Kidney epithelial cell (primary cell): ENCODE data around the gene LONP1. TPM values are rescaled to one million over a fixed set of nuclear protein-coding genes. Genes with fewer than 3 reads are reported as not detected.

Experiments used
- DNase-seq: peaks from one replicate; pipeline ENCODE4 v3.0.0-alpha.2; 2010; ENCODE audit warnings: low read depth
- H3K27me3 ChIP-seq: 2 replicates; pipeline ENCODE4 v1.6.0; 2011; ENCODE audit warnings: low read length; ENCODE audit not compliant: control insufficient read depth, insufficient read depth
- H3K36me3 ChIP-seq: 2 replicates; pipeline ENCODE4 v1.5.1; 2011; ENCODE audit warnings: low read length; ENCODE audit not compliant: control insufficient read depth, insufficient read depth
- H3K4me3 ChIP-seq: 2 replicates; pipeline ENCODE4 v1.5.1; 2011; ENCODE audit warnings: low read depth, mild to moderate bottlenecking, control low read depth, low read length
- total RNA-seq: library from RNA; depleted of rRNA; stranded (reverse); fragments of >200 nt; gene quantifications from 2 replicates; pipeline ENCODE4 v1.2.3, GENCODE V29; 2015
- TF ChIP-seq, protein P1 (sequence below): IDR thresholded peaks from 2 replicates; pipeline ENCODE4 v1.5.1; 2011; ENCODE audit warnings: mild to moderate bottlenecking, moderate library complexity, low read length, control low read depth, inconsistent platforms; ENCODE audit not compliant: insufficient read depth, poor library complexity, severe bottlenecking

Gene LONP1
- total RNA-seq, 1 donor from 2014 or later, result 151 TPM

- Histone ChIP-seq H3K36me3 (peaks cover 5% of the 10 kb centered on the region), H3K27me3 (no peaks in the 10 kb centered on the region), H3K4me3 (no peak overlapping the region)
- no peak for DNase-seq
- TF ChIP-seq, protein P1, sequence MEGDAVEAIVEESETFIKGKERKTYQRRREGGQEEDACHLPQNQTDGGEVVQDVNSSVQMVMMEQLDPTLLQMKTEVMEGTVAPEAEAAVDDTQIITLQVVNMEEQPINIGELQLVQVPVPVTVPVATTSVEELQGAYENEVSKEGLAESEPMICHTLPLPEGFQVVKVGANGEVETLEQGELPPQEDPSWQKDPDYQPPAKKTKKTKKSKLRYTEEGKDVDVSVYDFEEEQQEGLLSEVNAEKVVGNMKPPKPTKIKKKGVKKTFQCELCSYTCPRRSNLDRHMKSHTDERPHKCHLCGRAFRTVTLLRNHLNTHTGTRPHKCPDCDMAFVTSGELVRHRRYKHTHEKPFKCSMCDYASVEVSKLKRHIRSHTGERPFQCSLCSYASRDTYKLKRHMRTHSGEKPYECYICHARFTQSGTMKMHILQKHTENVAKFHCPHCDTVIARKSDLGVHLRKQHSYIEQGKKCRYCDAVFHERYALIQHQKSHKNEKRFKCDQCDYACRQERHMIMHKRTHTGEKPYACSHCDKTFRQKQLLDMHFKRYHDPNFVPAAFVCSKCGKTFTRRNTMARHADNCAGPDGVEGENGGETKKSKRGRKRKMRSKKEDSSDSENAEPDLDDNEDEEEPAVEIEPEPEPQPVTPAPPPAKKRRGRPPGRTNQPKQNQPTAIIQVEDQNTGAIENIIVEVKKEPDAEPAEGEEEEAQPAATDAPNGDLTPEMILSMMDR, result no peak
These were observed 48.3 kb downstream of the LONP1 start for GRCh38 chr19:5671600-5671999.

GRCh38 chr19:5669212-5669611, 50.7 kb downstream of the LONP1 start:
- DNase-seq, result no peak
- Histone ChIP-seq H3K4me3 (no peak overlapping the region), H3K27me3 (no peaks in the 10 kb centered on the region), H3K36me3 (peaks cover 5% of the 10 kb centered on the region)
- TF ChIP-seq, protein P1, result no peak

- Histone ChIP-seq H3K27me3 (no peaks in the 10 kb centered on the region), H3K4me3 (no peak overlapping the region), H3K36me3 (peaks cover 5% of the 10 kb centered on the region)
- TF ChIP-seq, protein P1, result no peak
- no peak for DNase-seq
These were observed 52.1 kb downstream of the LONP1 start for GRCh38 chr19:5667751-5668271.

DNA sequence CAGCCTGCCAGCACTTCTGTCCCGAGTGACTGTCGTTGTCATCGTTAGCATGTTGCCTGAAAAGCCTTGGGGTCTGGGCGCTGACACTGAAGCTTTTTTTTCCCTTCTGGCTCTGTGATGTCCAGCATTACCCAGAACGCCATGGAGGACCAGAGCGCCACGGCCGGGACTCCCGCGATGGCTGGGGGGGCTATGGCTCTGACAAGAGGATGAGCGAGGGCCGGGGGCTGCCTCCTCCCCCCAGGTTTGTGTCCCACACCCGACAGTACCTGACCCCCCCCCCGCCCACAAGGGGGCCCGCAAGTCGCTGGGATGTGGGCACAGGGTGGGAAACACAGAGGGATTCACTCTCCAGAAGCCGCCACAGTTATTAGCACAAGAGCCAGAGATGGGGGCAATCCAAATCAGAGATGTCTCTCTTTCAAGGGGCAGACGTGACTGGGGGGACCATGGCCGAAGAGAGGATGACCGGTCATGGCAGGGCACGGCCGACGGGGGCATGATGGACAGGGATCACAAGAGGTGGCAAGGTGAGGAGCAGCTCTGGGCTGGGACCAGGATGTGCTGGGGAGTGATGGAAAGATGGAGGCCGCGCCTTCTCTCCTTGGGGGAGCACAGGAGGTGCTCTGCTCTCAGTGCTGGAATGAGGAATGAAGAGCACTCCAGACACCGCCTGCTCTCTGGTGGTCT, 52.9 kb downstream of the LONP1 start:
- H3K27me3 ChIP-seq, result no peaks in the 10 kb centered on the region
- H3K4me3 ChIP-seq, result no peak overlapping the region
- DNase-seq, result no peak
- TF ChIP-seq, protein P1, result no peak
- peaks cover 5% of the 10 kb centered on the region for H3K36me3 ChIP-seq

DNA sequence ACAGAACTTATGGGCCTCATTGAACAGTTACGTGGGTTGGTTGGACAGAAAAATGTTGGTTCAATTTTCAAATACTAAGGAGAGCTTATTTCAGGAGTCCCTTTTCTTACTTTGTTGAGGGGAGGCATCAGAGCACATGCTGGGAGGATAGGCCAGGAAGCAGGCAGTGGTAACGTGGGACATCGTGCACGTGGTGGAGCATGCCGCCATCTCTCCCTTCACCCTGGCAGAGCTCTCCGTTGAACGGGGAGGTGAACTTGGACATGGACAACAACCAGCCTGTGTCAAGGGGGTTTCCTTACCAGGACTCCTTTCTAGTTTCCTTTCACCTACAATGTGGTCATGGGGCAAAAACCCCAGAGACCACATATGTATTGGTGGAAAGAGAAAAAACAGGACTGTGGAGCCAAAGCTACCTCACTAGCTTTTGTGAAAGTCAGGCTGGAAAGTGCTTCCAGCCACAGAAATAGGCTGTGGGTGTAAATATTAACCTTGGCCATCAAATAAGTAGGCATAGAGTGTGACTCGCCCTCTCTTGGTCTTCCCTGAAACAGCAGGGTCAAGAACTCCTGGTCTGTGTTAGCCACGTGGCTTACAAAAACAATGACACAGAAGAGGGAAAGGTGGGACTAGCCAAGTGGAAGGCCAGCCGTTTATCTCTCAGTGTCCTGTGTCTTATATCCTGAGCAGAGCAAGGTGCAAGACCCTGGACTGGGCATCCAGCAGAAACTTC, 54.0 kb downstream of the LONP1 start:
- TF ChIP-seq, protein P1, result peak; percentile 49
- Histone ChIP-seq H3K36me3 (peaks cover 5% of the 10 kb centered on the region), H3K27me3 (no peaks in the 10 kb centered on the region), H3K4me3 (no peak overlapping the region)
- DNase-seq, result peak; percentile 80
